Measurements from ENCODE around the gene PPT1.

DNA sequence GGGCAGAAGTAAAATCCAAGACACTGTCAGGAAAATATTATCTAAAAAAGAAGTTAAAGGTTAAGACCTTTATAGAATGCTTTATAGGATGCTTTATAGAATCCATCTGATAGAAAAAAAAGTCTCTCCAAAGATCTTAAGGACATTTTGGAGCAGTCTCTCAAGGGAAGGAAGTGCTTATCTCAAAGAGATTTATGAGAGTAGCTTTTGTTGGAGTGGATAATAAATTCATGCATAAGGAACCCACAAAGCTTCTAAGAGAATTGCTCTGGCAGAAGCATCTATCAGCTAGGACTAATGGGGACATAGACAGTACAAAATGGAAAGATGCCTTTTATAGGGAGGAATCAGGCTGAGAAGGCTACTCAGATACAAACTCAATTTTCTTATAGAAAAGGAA lies 69.4 kb downstream of the PPT1 start:
- TF ChIP-seq SUZ12 (IDR thresholded peaks at IDR 0.05), result no peak
- no peak for TF ChIP-seq TARDBP (IDR thresholded peaks at IDR 0.05)
- TF ChIP-seq FOXA1 (IDR thresholded peaks at IDR 0.05), result no peak
- no peak for TF ChIP-seq CTBP1 (IDR thresholded peaks at IDR 0.05; ENCODE audit: borderline replicate concordance)
- TF ChIP-seq FOXM1 (IDR thresholded peaks at IDR 0.05; ENCODE audit: borderline replicate concordance), result no peak

Measured in HEK293T (cell line).